NCI-H69 (cell line): Measurements from ENCODE around the gene VGF.
"Not testable (repeated sequence)": the region's sequence is repeated elsewhere in the genome, so short reads cannot be mapped to it uniquely, and the experiment has no call there.

Experiments used
- DNase-seq: peaks from one replicate; lab custom pipeline; 2025; lab: John Stamatoyannopoulos, UW

The VGF gene

GRCh38 chr7:101134399-101134980, 30.9 kb downstream of the VGF start:
- peak; percentile 79 for DNase-seq

GRCh38 chr7:101133621-101134398, 31.6 kb downstream of the VGF start:
- DNase-seq = no peak

GRCh38 chr7:101132626-101133600, 32.5 kb downstream of the VGF start:
- not testable (repeated sequence) for DNase-seq

GRCh38 chr7:101129603-101130117, 35.7 kb downstream of the VGF start:
- DNase-seq = no peak

GRCh38 chr7:101128040-101128834, 37.1 kb downstream of the VGF start:
- DNase-seq = no peak

- no peak for DNase-seq
Observed at GRCh38 chr7:101127460-101128039, 37.8 kb downstream of the VGF start.

GRCh38 chr7:101126651-101127459, 38.5 kb downstream of the VGF start, which contains the start of gene SERPINE1:
TSS of gene SERPINE1 (plus strand) at chr7:101127104. CDS start at chr7:101128394, 1,290 bp downstream.
- DNase-seq = peak; percentile 69

GRCh38 chr7:101125989-101126650, 39.2 kb downstream of the VGF start:
- peak; percentile 37 for DNase-seq

GRCh38 chr7:101124376-101125056, 40.9 kb downstream of the VGF start:
- peak; percentile 24 for DNase-seq

GRCh38 chr7:101123703-101124068, 41.7 kb downstream of the VGF start:
- DNase-seq = no peak

GRCh38 chr7:101122933-101123702, 42.3 kb downstream of the VGF start:
- no peak for DNase-seq

GRCh38 chr7:101121991-101122932, 43.1 kb downstream of the VGF start:
- DNase-seq = no peak

GRCh38 chr7:101121631-101121990, 43.8 kb downstream of the VGF start:
- DNase-seq = not testable (repeated sequence)

- DNase-seq = no peak
Observed at GRCh38 chr7:101120315-101120714, 45.1 kb downstream of the VGF start.

- no peak for DNase-seq
Observed at GRCh38 chr7:101119876-101120275, 45.5 kb downstream of the VGF start.

GRCh38 chr7:101118856-101119255, 46.5 kb downstream of the VGF start:
- DNase-seq = no peak

- DNase-seq = no peak
Observed at GRCh38 chr7:101116898-101117297, 48.5 kb downstream of the VGF start.
